Fibroblast of lung (primary cell): Measurements from ENCODE around the gene CDC123. TPM values are rescaled to one million over a fixed set of nuclear protein-coding genes. Genes with fewer than 3 reads are reported as not detected.

ENCODE experiments used
- DNase-seq, 2 donors: peaks; one replicate each; pipeline versions ENCODE4 v3.0.0 to v3.0.0-alpha.2; 2010; ENCODE audit warnings: low read depth in 2 of 2
- H2AFZ ChIP-seq: 2 replicates; pipeline ENCODE4 v1.5.1; 2012; ENCODE audit warnings: low read length, control low read depth, inconsistent platforms
- H3K27ac ChIP-seq: 2 replicates; pipeline ENCODE4 v1.5.1; 2011; ENCODE audit warnings: low read length, control low read depth; ENCODE audit not compliant: insufficient read depth
- H3K27me3 ChIP-seq: 2 replicates; pipeline ENCODE4 v1.5.1; 2011; ENCODE audit warnings: mild to moderate bottlenecking, low read length; ENCODE audit not compliant: control insufficient read depth, insufficient read depth
- H3K36me3 ChIP-seq: 2 replicates; pipeline ENCODE4 v1.5.1; 2011; ENCODE audit warnings: low read length; ENCODE audit not compliant: control insufficient read depth, insufficient read depth
- H3K4me1 ChIP-seq: 2 replicates; pipeline ENCODE4 v1.5.1; 2011; ENCODE audit warnings: low read length; ENCODE audit not compliant: control insufficient read depth, insufficient read depth; ENCODE audit errors: extremely low read depth
- H3K4me2 ChIP-seq: 2 replicates; pipeline ENCODE4 v1.5.1; 2011; ENCODE audit warnings: low read length, control low read depth; ENCODE audit not compliant: insufficient read depth; ENCODE audit errors: extremely low read depth
- H3K4me3 ChIP-seq, 4 experiments: fragments of 200-600 bp in 1 of 4; sonication (generic) in 1 of 4; replicated peaks in 1 of 4; 2 replicates each; pipeline ENCODE4 v1.5.1; 2011 to 2016; ENCODE audit warnings: low read length in 4 of 4, low read depth in 3 of 4, mild to moderate bottlenecking in 3 of 4, control low read depth in 2 of 4, inconsistent platforms in 1 of 4, mixed read lengths in 1 of 4; ENCODE audit not compliant: insufficient read depth in 1 of 4; ENCODE audit errors: control extremely low read depth in 1 of 4
- H3K79me2 ChIP-seq: 2 replicates; pipeline ENCODE4 v1.5.1; 2012; ENCODE audit warnings: mild to moderate bottlenecking, low read length, inconsistent platforms; ENCODE audit not compliant: control insufficient read depth, insufficient read depth
- H3K9ac ChIP-seq: 2 replicates; pipeline ENCODE4 v1.5.1; 2011; ENCODE audit warnings: mild to moderate bottlenecking, low read length, control low read depth; ENCODE audit not compliant: insufficient read depth
- H3K9me3 ChIP-seq: 2 replicates; pipeline ENCODE4 v1.5.1; 2012; ENCODE audit warnings: low read depth, low read length; ENCODE audit not compliant: control insufficient read depth, insufficient read depth
- H4K20me1 ChIP-seq: 2 replicates; pipeline ENCODE4 v1.5.1; 2011; ENCODE audit warnings: low read length; ENCODE audit not compliant: control insufficient read depth, insufficient read depth; ENCODE audit errors: extremely low read depth
- EZH2 ChIP-seq: IDR thresholded peaks from 2 replicates; pipeline ENCODE4 v1.5.1; 2012; ENCODE audit warnings: low read length, control low read depth, mild to moderate bottlenecking; ENCODE audit errors: missing control alignments
- polyA plus RNA-seq, 2 donors: library from polyadenylated mRNA; depleted of rRNA in 1 of 2; stranded (reverse) in 1 of 2; unstranded in 1 of 2; fragments of >200 nt; gene quantifications; 2 replicates each; pipeline ENCODE4 v1.2.1, GENCODE V29; 2011 to 2012; ENCODE audit warnings: missing spikeins in 1 of 2
- total RNA-seq: library from RNA; depleted of rRNA; stranded (reverse); fragments of >200 nt; gene quantifications from 2 replicates; pipeline ENCODE4 v1.2.1, GENCODE V29; 2014
- TF ChIP-seq, protein P1 (sequence below), 2 donors: IDR thresholded peaks in 1 of 2; conservative IDR thresholded peaks in 1 of 2; 1 replicate in 1 of 2; 2 replicates in 1 of 2; pipeline ENCODE4 v1.5.1; 2011 to 2012; ENCODE audit warnings: low read length in 2 of 2, control low read depth in 1 of 2, inconsistent platforms in 1 of 2, low read depth in 1 of 2, mild to moderate bottlenecking in 1 of 2

The CDC123 gene
- total and polyA plus RNA-seq, 2 donors (not counting 1 experiment from before 2014, with no cell fraction given), result 144 to 172 TPM

DNA sequence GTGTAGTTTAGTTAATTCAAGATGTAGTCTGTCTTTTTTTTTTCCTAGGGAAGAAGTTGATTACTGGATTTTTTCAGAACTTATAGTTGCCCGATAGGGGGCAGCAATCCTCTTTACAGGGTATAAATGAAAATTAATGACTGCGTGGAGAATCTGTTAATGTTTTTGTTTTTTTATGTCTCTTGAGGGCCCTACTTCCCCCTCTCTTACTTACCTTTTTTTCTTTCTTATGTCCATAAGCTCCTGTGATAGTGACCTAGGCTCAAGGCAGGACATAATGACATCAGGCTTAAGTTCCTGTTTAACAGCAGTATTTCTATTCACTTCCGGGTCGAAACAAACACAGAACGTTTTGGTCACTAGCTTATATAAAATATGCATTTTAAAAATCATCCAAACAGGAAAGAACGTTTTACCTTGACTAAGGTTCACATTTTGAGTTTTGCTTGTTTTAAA is 18.8 kb downstream of the CDC123 start:
- Histone ChIP-seq H3K4me2 (no peak overlapping the region), H3K9me3 (no peaks in the 10 kb centered on the region), H4K20me1 (no peaks in the 10 kb centered on the region), H3K9ac (no peak overlapping the region), H2AFZ (no peak overlapping the region), H3K27ac (peak overlapping the region; percentile 34), H3K79me2 (no peaks in the 10 kb centered on the region), H3K27me3 (no peaks in the 10 kb centered on the region), H3K36me3 (peaks cover 7% of the 10 kb centered on the region), H3K4me3 (no peak overlapping the region), H3K4me1 (peaks cover 4% of the 10 kb centered on the region)
- DNase-seq, result peak; percentile 47 to 71
- no peak for TF ChIP-seq EZH2
- TF ChIP-seq, protein P1, sequence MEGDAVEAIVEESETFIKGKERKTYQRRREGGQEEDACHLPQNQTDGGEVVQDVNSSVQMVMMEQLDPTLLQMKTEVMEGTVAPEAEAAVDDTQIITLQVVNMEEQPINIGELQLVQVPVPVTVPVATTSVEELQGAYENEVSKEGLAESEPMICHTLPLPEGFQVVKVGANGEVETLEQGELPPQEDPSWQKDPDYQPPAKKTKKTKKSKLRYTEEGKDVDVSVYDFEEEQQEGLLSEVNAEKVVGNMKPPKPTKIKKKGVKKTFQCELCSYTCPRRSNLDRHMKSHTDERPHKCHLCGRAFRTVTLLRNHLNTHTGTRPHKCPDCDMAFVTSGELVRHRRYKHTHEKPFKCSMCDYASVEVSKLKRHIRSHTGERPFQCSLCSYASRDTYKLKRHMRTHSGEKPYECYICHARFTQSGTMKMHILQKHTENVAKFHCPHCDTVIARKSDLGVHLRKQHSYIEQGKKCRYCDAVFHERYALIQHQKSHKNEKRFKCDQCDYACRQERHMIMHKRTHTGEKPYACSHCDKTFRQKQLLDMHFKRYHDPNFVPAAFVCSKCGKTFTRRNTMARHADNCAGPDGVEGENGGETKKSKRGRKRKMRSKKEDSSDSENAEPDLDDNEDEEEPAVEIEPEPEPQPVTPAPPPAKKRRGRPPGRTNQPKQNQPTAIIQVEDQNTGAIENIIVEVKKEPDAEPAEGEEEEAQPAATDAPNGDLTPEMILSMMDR (conservative IDR thresholded peaks at IDR 0.05 in 1 of 2, IDR thresholded peaks at IDR 0.05 in 1 of 2; ENCODE audit: low read depth in 1 of 2, low read length in 2 of 2), result peak; percentile 61 to 62

DNA sequence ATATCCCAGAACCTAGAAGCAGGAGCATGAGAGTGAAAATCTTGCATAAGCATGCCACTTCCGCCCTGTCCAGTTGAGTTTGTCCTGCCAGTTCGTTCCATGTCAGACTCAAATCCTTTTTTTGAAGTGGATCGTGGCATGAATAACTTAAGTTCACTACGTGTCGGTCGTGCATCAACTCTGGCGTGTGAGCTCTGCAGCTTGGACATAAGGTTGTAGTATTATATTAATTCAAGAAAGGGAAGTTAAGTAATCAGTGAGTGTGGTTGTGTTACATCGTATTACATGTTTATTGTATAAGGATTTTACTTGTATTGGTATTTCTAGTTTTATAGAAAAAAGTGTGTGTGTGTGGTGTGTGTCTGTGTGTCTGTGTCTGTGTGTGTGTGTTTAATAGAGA is 23.0 kb downstream of the CDC123 start:
- TF ChIP-seq, protein P1 (conservative IDR thresholded peaks at IDR 0.05 in 1 of 2, IDR thresholded peaks at IDR 0.05 in 1 of 2; ENCODE audit: low read depth in 1 of 2, low read length in 2 of 2), result no peak
- TF ChIP-seq EZH2, result no peak

DNA sequence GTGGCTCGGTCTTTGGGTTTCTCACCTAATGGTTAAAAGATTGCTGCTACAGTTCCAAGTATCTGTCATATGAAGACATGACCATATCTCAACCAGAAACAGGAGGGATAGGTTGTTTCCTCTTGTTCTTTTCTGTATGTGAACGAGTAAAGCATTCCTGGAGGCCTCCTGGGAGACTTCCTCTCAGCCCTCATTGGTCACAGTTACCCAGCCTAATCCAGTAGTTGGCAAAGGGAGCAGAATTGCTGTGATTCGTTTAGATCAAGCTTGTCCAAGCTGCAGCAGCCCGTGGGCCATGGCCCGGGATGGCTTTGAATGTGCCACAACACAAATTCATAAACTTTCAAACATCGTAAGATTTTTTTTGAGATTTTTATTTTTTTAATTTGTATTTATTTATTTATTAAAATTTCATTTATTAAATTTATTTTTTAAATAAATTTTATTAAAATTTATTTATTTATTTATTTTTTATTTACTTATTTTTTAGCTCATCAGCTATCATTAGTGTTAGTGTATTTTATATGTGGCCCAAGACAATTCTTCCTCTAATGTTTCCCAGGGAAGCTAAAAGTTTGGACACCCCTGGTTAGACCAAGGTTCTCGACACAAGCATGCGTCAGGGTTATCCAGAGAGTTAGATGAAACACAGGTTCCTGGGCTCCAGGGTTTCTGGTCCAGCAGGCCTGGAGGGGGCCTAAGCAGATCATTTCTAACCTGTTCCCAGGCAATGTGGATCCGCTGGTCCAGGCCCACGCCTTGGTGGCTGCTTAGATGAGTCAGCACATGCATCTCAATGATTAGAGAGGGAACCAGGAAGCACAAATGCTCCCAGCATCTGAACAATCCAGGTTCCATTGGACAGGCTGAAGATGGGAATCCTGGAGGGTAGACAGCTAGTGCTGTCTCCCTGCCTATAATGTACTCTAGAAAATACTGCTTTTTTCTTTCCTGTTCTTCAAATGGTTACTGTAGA is 25.6 kb downstream of the CDC123 start:
- peaks cover 3% of the 10 kb centered on the region for H3K79me2 ChIP-seq
- no peak overlapping the region for H3K4me2 ChIP-seq
- peak in 1 of 2 donors; percentile 56 for DNase-seq
- no peak overlapping the region for H3K9ac ChIP-seq
- no peak overlapping the region for H3K4me3 ChIP-seq
- no peaks in the 10 kb centered on the region for H3K4me1 ChIP-seq
- H3K27me3 ChIP-seq, result no peaks in the 10 kb centered on the region
- TF ChIP-seq, protein P1 (conservative IDR thresholded peaks at IDR 0.05 in 1 of 2, IDR thresholded peaks at IDR 0.05 in 1 of 2; ENCODE audit: low read depth in 1 of 2, low read length in 2 of 2), result no peak
- no peak for TF ChIP-seq EZH2
- H3K36me3 ChIP-seq, result peaks cover 6% of the 10 kb centered on the region
- no peaks in the 10 kb centered on the region for H3K9me3 ChIP-seq
- no peaks in the 10 kb centered on the region for H4K20me1 ChIP-seq
- peak overlapping the region; percentile 67 for H3K27ac ChIP-seq
- no peak overlapping the region for H2AFZ ChIP-seq

More for the DNA sequence above, 23.0 kb downstream of the CDC123 start:
- H3K4me2 ChIP-seq, result no peak overlapping the region
- DNase-seq, result no peak
- no peaks in the 10 kb centered on the region for H4K20me1 ChIP-seq
- no peak overlapping the region for H2AFZ ChIP-seq
- H3K9me3 ChIP-seq, result no peaks in the 10 kb centered on the region
- H3K36me3 ChIP-seq, result peaks cover 4% of the 10 kb centered on the region
- no peak overlapping the region for H3K4me3 ChIP-seq
- no peak overlapping the region for H3K27ac ChIP-seq
- no peaks in the 10 kb centered on the region for H3K27me3 ChIP-seq
- H3K9ac ChIP-seq, result no peak overlapping the region
- H3K79me2 ChIP-seq, result no peaks in the 10 kb centered on the region
- peaks cover 4% of the 10 kb centered on the region for H3K4me1 ChIP-seq
